GM23248 (cell line): ENCODE measurements around the gene GIT1. TPM values are rescaled to one million over a fixed set of nuclear protein-coding genes. Genes with fewer than 3 reads are reported as not detected.

ENCODE experiments used
- DNase-seq: peaks from one replicate; pipeline ENCODE4 v3.0.0-alpha.2; 2015
- H2AFZ ChIP-seq: fragments of 200-600 bp; sonication (generic); 2 replicates; pipeline ENCODE4 v1.6.1; 2016; ENCODE audit warnings: antibody characterized with exemption
- H3F3A ChIP-seq: fragments of 200-600 bp; sonication (generic); 2 replicates; pipeline ENCODE4 v1.6.1; 2016; ENCODE audit warnings: mild to moderate bottlenecking, antibody characterized with exemption, mixed run types; ENCODE audit not compliant: insufficient read depth
- H3K27ac ChIP-seq: fragments of 200-600 bp; sonication (generic); 2 replicates; pipeline ENCODE4 v1.5.1; 2016; ENCODE audit warnings: mild to moderate bottlenecking
- H3K27me3 ChIP-seq: fragments of 200-600 bp; sonication (generic); replicated peaks from 2 replicates; pipeline ENCODE4 v1.6.1; 2016; ENCODE audit warnings: mild to moderate bottlenecking; ENCODE audit not compliant: insufficient read depth
- H3K36me3 ChIP-seq: fragments of 200-600 bp; sonication (generic); 2 replicates; pipeline ENCODE4 v1.6.1; 2016; ENCODE audit warnings: low read depth, mild to moderate bottlenecking
- H3K4me1 ChIP-seq: fragments of 200-600 bp; sonication (generic); 2 replicates; pipeline ENCODE4 v1.6.1; 2016; ENCODE audit warnings: mild to moderate bottlenecking; ENCODE audit not compliant: insufficient read depth
- H3K4me2 ChIP-seq: fragments of 200-600 bp; sonication (generic); one replicate; pipeline ENCODE4 v1.6.1; 2016; ENCODE audit warnings: mild to moderate bottlenecking; ENCODE audit not compliant: unreplicated experiment
- H3K4me3 ChIP-seq: fragments of 200-600 bp; sonication (generic); 2 replicates; pipeline ENCODE4 v1.5.1; 2016; ENCODE audit warnings: mild to moderate bottlenecking
- H3K79me2 ChIP-seq: fragments of 200-600 bp; sonication (generic); 2 replicates; pipeline ENCODE4 v1.6.1; 2016; ENCODE audit warnings: mild to moderate bottlenecking; ENCODE audit not compliant: insufficient read depth
- H3K9ac ChIP-seq: fragments of 200-600 bp; sonication (generic); 2 replicates; pipeline ENCODE4 v1.6.1; 2016; ENCODE audit warnings: mild to moderate bottlenecking
- H3K9me2 ChIP-seq: fragments of 200-600 bp; sonication (generic); 2 replicates; pipeline ENCODE4 v1.6.1; 2016; ENCODE audit warnings: mixed run types, mild to moderate bottlenecking, moderate library complexity; ENCODE audit not compliant: insufficient read depth
- H3K9me3 ChIP-seq: fragments of 200-600 bp; sonication (generic); one replicate; pipeline ENCODE4 v1.6.1; 2017; ENCODE audit warnings: low read depth
- H4K20me1 ChIP-seq: fragments of 200-600 bp; sonication (generic); 2 replicates; pipeline ENCODE4 v1.6.0; 2016; ENCODE audit not compliant: insufficient read depth
- EZH2 ChIP-seq: fragments of 200-600 bp; sonication (generic); IDR thresholded peaks from 2 replicates; pipeline ENCODE4 v1.6.1; 2018; ENCODE audit warnings: antibody characterized with exemption, mild to moderate bottlenecking; ENCODE audit not compliant: insufficient read depth, poor library complexity, severe bottlenecking
- EZH2phosphoT487 ChIP-seq: fragments of 200-600 bp; sonication (generic); IDR thresholded peaks from 2 replicates; pipeline ENCODE4 v1.6.1; 2018; ENCODE audit warnings: antibody characterized with exemption, moderate library complexity, mild to moderate bottlenecking, low read depth; ENCODE audit not compliant: insufficient read depth
- WGBS, 2 experiments: methylation state at CpG; one replicate each; pipeline ENCODE4 v1.1.6; 2015 to 2017; ENCODE audit warnings: low lambda C conversion rate in 2 of 2, low coverage in 1 of 2; ENCODE audit errors: missing lambda C conversion rate in 2 of 2; 5-methylcytosine and 5-hydroxymethylcytosine counted together
- in situ Hi-C: fragments of 300-500 bp; cut with MboI; formaldehyde crosslinking; loops from 2 replicates; pipeline ENCODE4 v1.15.0; 2020
- polyA plus RNA-seq: library from polyadenylated mRNA; unstranded; fragments of >200 nt; fragmentation: Nextera tagmentation; extraction: Ambion mirVana; gene quantifications from 2 replicates; pipeline ENCODE4 v1.2.1, GENCODE V29; 2016
- total RNA-seq: library from RNA; depleted of rRNA; stranded (reverse); fragments of >200 nt; shearing (Covaris generic); gene quantifications from 2 replicates; pipeline ENCODE4 v1.2.3, GENCODE V29; 2014; rRNA removed

GIT1 gene
- total RNA-seq (17.1 and 19.5 TPM in 2 replicates), polyA plus RNA-seq (4.4 and 6.0 TPM in 2 replicates)

GRCh38 chr17:29589524-29590410, at the start of gene GIT1:
Gene GIT1 (minus strand): TSS chr17:29589648. CDS start chr17:29589378, 270 bp downstream.
- no peaks in the 10 kb centered on the region for H4K20me1 ChIP-seq
- H3K9me2 ChIP-seq, result no peaks in the 10 kb centered on the region
- peak within 1 kb of the TSS; percentile 81 for H3K9ac ChIP-seq
- H3K4me2 ChIP-seq, result peak within 1 kb of the TSS; percentile 95
- WGBS, 2 experiments, result 9 to 11% methylated on average over 32 to 35 of the region's 70 CpGs
- no peaks in the 10 kb centered on the region for H3K27me3 ChIP-seq
- DNase-seq, result peak; percentile 96
- in situ Hi-C loops, result no loop called here
- H3K4me3 ChIP-seq, result peak within 1 kb of the TSS; percentile 94
- H3K4me1 ChIP-seq, result peaks cover 30% of the 10 kb centered on the region
- H3K36me3 ChIP-seq, result no peaks in the 10 kb centered on the region
- peak within 1 kb of the TSS; percentile 56 for H3K27ac ChIP-seq
- H3F3A ChIP-seq, result peaks cover 16% of the 10 kb centered on the region; the same call in 1 of the 2 replicates
- no peak for TF ChIP-seq EZH2
- peak within 1 kb of the TSS; percentile 79 for H2AFZ ChIP-seq
- peaks cover 41% of the 10 kb centered on the region for H3K79me2 ChIP-seq
- no peaks in the 10 kb centered on the region for H3K9me3 ChIP-seq

GRCh38 chr17:29633886-29634285, 44.4 kb upstream of the GIT1 start:
- H3K27ac ChIP-seq, result no peak overlapping the region
- H3K79me2 ChIP-seq, result no peaks in the 10 kb centered on the region
- no peaks in the 10 kb centered on the region for H3K9me2 ChIP-seq
- H4K20me1 ChIP-seq, result no peaks in the 10 kb centered on the region
- H3K4me2 ChIP-seq, result no peak overlapping the region
- H3K4me3 ChIP-seq, result no peak overlapping the region
- in situ Hi-C loops, result no loop called here
- no peak overlapping the region for H3K9ac ChIP-seq
- no peaks in the 10 kb centered on the region for H3K9me3 ChIP-seq
- peaks cover 5% of the 10 kb centered on the region; the same call in 1 of the 2 replicates for H3F3A ChIP-seq
- WGBS, 2 experiments, result 99 to 100% methylated on average over 3 of the region's 3 CpGs
- no peaks in the 10 kb centered on the region for H3K27me3 ChIP-seq
- no peak for DNase-seq
- H3K36me3 ChIP-seq, result no peaks in the 10 kb centered on the region; the same call in 1 of the 2 replicates
- TF ChIP-seq EZH2, result no peak
- no peak for TF ChIP-seq EZH2phosphoT487
- no peak overlapping the region for H2AFZ ChIP-seq
- peaks cover 2% of the 10 kb centered on the region for H3K4me1 ChIP-seq

GRCh38 chr17:29630630-29631193, 41.3 kb upstream of the GIT1 start:
- 84 to 87% methylated on average over 6 of the region's 6 CpGs for WGBS, 2 experiments
- in situ Hi-C loops, result no loop called here

GRCh38 chr17:29629839-29630238, 40.4 kb upstream of the GIT1 start:
- in situ Hi-C loops, result no loop called here
- H3F3A ChIP-seq, result peaks cover 10% of the 10 kb centered on the region
- H3K79me2 ChIP-seq, result no peaks in the 10 kb centered on the region
- no peaks in the 10 kb centered on the region for H3K9me2 ChIP-seq
- no peak overlapping the region for H3K9ac ChIP-seq
- no peak for TF ChIP-seq EZH2
- no peak for TF ChIP-seq EZH2phosphoT487
- H4K20me1 ChIP-seq, result no peaks in the 10 kb centered on the region
- H3K36me3 ChIP-seq, result no peaks in the 10 kb centered on the region; the same call in 1 of the 2 replicates
- 53% methylated on average over 2 of the region's 2 CpGs for WGBS, 2 experiments
- no peak overlapping the region for H3K4me3 ChIP-seq
- no peak overlapping the region for H3K4me2 ChIP-seq
- no peak overlapping the region for H2AFZ ChIP-seq
- H3K27ac ChIP-seq, result no peak overlapping the region
- peaks cover 8% of the 10 kb centered on the region for H3K4me1 ChIP-seq
- no peaks in the 10 kb centered on the region for H3K27me3 ChIP-seq
- no peak for DNase-seq
- H3K9me3 ChIP-seq, result no peaks in the 10 kb centered on the region

More at GRCh38 chr17:29630630-29631193, 41.3 kb upstream of the GIT1 start:
- Histone ChIP-seq H3F3A (peaks cover 7% of the 10 kb centered on the region), H3K9me3 (no peaks in the 10 kb centered on the region), H3K4me3 (no peak overlapping the region), H3K4me1 (peaks cover 2% of the 10 kb centered on the region; the same call in 1 of the 2 replicates), H3K4me2 (no peak overlapping the region), H3K79me2 (no peaks in the 10 kb centered on the region), H2AFZ (no peak overlapping the region), H3K9ac (no peak overlapping the region), H3K27me3 (no peaks in the 10 kb centered on the region), H3K36me3 (no peaks in the 10 kb centered on the region; the same call in 1 of the 2 replicates), H3K9me2 (no peaks in the 10 kb centered on the region), H3K27ac (no peak overlapping the region), H4K20me1 (no peaks in the 10 kb centered on the region)
- DNase-seq, result no peak
- TF ChIP-seq EZH2 (no peak), EZH2phosphoT487 (no peak)
